Stimulated activated CD4-positive, alpha-beta T cell treated with anti-CD3 and anti-CD28 coated beads, Interleukin-15, amount 100 ng/mL, for 48 hours (primary cell): ENCODE data around the gene MYBPC1.
"Not testable (repeated sequence)": the region's sequence is repeated elsewhere in the genome, so short reads cannot be mapped to it uniquely, and the experiment has no call there.

ENCODE experiments used
- DNase-seq, 2 donors: peaks; one replicate each; pipeline ENCODE4 v3.0.0-alpha.2; 2020; ENCODE audit warnings: low read depth in 2 of 2

Gene MYBPC1

DNA sequence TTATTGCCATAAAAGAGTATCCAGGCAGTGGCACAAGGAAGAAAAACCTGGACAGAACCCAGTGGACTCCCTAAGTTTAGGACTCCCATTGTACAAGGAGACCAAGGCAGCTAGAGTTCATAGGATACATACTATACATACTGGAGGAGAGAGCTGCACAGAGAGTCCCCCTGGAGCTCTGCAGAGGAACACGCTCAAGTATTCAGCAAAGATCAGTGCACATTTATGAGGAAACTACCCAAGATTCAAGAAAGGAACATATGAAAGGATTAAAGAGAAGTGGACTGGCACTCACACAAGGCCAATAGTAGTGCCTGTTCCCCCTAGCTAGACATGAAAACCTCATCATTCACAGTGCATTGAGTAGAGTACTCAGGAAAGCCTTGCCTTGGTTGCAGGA is 59.7 kb downstream of the MYBPC1 start:
- no peak for DNase-seq

DNA sequence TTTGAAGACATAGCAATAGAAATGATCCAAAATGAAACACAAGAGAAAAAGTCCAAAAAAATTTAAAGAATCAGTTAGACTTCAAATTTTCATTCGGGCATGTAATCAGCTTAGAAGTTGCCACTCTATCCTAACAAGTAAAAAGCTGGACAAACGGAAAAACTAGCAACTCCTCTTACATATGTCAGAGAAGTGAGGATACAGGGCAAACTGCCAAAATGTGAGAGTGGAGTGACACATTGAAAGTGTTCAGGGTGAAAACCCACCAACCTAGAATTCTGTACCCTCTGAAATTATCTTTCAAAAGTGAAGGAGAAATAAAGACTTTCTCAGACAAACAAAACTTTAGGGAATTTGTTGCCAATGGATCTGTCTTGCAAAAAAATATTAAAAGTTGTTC is 60.6 kb downstream of the MYBPC1 start:
- no peak for DNase-seq

GRCh38 chr12:101660662-101661061 is 65.9 kb downstream of the MYBPC1 start:
- DNase-seq: not testable (repeated sequence)

GRCh38 chr12:101663298-101663697 is 68.5 kb downstream of the MYBPC1 start:
- DNase-seq: no peak

DNA sequence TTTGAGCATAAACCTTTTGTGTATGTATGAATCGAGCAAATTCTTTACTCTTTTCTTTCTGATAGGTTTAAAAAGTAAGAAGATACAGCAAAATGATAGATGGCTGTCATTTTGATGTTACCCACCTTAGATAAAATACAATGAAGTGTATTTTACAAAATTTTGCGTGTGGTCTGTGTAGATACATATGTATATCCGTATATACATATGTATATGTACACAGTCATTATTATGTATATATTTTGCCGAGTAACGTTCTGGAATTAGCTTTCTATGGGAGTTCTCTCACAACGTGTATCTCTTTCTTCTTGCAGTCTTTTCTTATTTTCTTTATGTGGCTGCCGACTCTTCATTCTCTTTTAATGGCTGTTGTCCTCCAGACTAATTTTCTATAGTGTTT is 70.2 kb downstream of the MYBPC1 start:
- no peak for DNase-seq

- DNase-seq: no peak
Measured at GRCh38 chr12:101666052-101666728, 71.4 kb downstream of the MYBPC1 start.

DNA sequence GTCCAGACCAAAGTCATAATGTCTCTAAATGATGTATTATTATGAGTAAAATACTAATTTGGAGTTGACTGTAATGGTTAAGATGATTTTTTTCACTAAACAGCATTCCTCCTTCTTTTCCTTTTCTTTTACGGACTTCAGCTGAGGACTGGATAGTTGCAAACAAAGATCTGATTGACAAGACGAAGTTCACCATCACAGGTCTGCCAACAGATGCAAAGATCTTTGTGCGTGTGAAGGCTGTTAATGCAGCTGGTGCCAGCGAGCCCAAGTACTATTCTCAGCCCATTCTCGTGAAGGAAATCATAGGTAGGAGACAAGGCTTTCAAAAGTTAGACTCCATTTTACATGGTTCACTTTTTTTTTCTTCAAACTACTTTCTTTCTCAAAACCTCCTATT is 72.8 kb downstream of the MYBPC1 start:
- DNase-seq: no peak

DNA sequence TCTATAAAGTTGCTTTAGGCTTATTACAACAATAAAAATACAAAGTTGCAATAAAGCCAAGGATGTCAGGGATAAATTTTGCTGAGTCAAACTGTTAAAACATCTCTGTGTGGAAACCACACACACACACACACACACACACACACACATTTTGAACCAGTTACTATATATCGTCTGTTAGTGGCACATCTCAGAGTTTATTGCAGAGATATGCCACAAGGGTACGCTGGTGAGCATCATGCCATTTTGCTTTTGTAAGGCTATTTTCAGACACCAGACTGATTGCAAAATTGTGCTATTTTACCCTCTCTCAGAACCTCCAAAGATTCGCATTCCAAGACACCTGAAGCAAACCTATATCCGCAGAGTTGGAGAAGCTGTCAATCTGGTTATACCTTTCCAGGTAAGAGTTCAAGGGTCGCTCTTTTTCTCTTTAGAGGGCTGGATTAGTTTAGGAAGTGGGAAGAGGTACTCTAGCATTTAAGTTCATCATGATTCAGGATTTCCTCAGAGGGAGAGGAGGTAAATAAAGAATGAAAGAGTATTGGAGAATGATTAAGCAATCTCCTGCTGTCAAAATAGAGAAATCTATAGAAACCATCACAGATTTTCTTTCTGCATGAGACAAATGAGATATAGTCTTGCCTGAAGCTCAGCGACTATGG is 75.4 kb downstream of the MYBPC1 start:
- DNase-seq: no peak

- DNase-seq: no peak
Measured at GRCh38 chr12:101671157-101671791, 76.5 kb downstream of the MYBPC1 start.

- no peak for DNase-seq
Measured at GRCh38 chr12:101671833-101672232, 77.1 kb downstream of the MYBPC1 start.

DNA sequence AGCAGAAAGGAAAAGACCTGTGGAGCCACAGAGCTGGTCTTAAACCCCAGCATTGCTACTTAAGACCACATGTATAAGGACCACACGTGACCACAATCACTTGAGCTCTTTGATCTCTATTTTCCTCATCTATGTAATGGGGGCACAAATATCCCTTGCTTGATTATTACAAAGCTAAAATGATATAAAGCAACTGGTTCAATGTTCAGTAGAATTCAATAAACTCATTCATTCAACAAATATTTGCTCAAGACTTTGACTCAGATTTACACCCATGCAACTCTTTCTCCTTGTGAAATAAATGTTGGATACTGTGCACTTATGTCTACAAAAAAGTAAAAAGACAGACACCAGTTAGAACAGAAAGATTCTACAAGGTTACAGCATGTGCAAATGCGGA is 80.8 kb downstream of the MYBPC1 start:
- DNase-seq: no peak

GRCh38 chr12:101676497-101676896 is 81.7 kb downstream of the MYBPC1 start:
- not testable (repeated sequence) for DNase-seq

- no peak for DNase-seq
Measured at GRCh38 chr12:101678081-101678480, 83.3 kb downstream of the MYBPC1 start.

DNA sequence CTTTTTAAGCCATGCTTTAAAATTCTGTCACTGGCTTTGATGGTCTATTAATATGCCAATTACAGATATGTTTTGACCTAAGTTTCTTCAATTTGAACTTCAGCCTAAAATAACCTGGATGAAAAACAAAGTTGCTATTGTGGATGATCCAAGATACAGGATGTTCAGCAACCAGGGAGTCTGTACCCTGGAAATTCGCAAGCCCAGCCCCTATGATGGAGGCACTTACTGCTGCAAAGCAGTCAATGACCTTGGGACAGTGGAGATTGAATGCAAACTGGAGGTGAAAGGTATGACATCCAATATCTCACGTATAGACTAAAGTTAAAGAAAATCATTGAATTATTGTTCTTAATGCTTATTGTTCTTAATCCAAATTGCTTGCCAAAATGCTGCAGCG is 85.5 kb downstream of the MYBPC1 start:
- no peak for DNase-seq

DNA sequence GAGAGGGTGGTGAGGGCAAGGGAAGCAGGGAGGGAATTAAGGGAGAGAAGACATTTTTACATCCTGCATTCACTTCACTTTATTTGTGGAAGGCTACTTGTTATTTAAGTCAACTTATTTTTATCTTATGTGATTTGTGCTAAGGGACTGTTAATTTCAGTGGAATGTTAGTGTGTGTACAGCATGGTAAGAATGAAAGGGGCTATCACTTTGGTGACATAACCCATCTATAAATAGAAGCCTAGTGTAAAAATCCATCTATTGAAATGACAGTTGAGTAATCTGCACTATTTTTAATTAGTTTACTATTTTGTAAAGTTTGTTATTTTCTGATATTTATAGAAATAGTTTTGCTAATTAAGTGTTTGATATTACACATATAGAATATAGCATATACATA is 85.9 kb downstream of the MYBPC1 start:
- DNase-seq: no peak

- not testable (repeated sequence) for DNase-seq
Measured at GRCh38 chr12:101681627-101682026, 86.9 kb downstream of the MYBPC1 start.

DNA sequence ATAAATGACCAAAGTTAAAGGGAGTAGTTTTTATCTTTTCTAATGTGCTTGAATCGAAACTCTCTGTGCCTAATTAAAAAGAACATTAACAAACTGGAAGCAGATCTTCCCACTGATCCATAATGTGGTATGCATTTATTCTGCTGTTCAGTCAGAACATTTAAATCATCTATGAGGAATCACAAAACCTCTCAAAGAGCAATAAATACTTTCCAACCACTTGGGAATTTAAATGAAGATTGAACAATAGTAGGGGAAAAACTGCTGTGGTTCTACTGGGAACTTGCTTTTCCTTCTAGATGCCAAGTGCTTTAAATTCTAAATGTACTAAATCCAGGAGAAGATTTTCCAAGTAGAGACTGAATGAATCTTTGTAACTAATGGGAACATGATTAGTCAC is 90.3 kb downstream of the MYBPC1 start:
- no peak for DNase-seq

DNA sequence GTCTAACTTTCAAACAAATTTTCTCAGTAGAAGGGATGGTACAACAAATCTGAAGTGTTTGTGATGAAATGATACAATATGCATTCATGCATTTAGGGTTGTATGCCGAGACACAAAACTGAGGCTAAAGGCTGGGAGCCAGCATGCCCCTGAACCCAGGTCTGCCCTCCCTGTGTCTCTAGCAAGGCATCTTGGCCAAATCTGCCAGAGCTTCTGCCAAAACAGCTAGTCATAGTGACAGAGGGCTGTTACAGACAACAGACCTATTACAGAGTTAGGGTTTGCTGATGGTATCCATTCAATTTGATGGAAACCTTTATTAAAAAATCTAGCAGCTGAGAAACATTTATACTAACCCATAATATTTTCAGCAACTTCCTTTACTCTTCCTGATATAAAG is 91.4 kb downstream of the MYBPC1 start:
- no peak for DNase-seq

- no peak for DNase-seq
Measured at GRCh38 chr12:101690544-101691098, 95.8 kb downstream of the MYBPC1 start.

- no peak for DNase-seq
Measured at GRCh38 chr12:101691503-101692096, 96.8 kb downstream of the MYBPC1 start.

DNA sequence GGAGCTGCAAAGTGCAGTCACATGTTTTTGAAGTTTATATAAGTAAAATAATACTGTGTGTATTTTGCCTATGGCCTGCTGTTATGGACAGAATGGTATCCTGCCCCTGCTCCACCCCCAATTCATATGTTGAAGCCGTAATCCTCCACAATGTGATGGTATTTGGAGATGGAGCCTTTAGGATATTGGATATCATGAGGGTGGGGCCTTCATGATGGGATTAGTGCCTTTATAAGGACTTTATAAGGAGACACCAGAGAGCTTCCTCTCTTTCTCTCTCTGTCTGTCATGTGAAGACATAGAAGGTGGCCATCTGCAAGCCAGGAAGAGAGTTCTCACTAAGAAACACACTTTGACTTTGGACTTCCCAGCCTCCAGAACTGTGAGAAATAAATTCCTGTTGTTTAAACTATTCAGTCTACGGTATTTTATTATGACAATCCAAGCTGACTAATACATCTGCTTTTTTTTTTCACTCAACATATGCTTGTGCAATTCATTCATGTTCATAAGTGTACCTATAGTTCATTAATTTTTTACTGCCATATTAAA is 99.6 kb downstream of the MYBPC1 start:
- DNase-seq: no peak

GRCh38 chr12:101694986-101695385 is 100.2 kb downstream of the MYBPC1 start:
- no peak for DNase-seq
